Testis (tissue), 3 donors: ENCODE results near the gene PLSCR4. TPM values are rescaled to one million over a fixed set of nuclear protein-coding genes. Genes with fewer than 3 reads are reported as not detected.

Experiments
- DNase-seq: peaks from one replicate; pipeline ENCODE4 v3.0.0-alpha.2; 2019
- H3K27ac ChIP-seq, 2 donors: fragments of 200-600 bp; sonication (generic); one replicate each; pipeline ENCODE4 v1.5.1; 2019
- H3K27me3 ChIP-seq: fragments of 200-600 bp; sonication (generic); one replicate; pipeline ENCODE4 v1.5.1; 2019
- H3K36me3 ChIP-seq: fragments of 200-600 bp; sonication (generic); one replicate; pipeline ENCODE4 v1.5.1; 2017; ENCODE audit warnings: low read depth; ENCODE audit errors: missing control alignments
- H3K4me1 ChIP-seq: fragments of 200-600 bp; sonication (generic); one replicate; pipeline ENCODE4 v1.5.1; 2019
- H3K4me3 ChIP-seq, 2 donors: fragments of 200-600 bp; sonication (generic); one replicate each; pipeline ENCODE4 v1.5.1; 2017 to 2019
- H3K9me3 ChIP-seq: fragments of 200-600 bp; sonication (generic); one replicate; pipeline ENCODE4 v1.5.1; 2017
- POLR2A ChIP-seq: fragments of 450-650 bp; IDR thresholded peaks from one replicate; pipeline ENCODE4 v1.6.1; 2017; ENCODE audit warnings: antibody characterized with exemption, mild to moderate bottlenecking, moderate library complexity
- WGBS, 2 donors: methylation state at CpG; one replicate each; pipeline ENCODE4 v1.1.5; 2018; 5-methylcytosine and 5-hydroxymethylcytosine counted together
- intact Hi-C: fragments of 100-400 bp; cut with DNase I; formaldehyde crosslinking; loops from one replicate; pipeline ENCODE4 v1.15.1; 2023; ENCODE audit warnings: low total_unique reads
- polyA plus RNA-seq: library from polyadenylated mRNA; stranded (reverse); fragments of 350-450 nt; fragmentation: Illumina TruSeq; extraction: RNeasy Lipid Tissue Mini Kit (QIAGEN cat#74804); gene quantifications from one replicate; pipeline ENCODE4 v1.2.3, GENCODE V29; 2014; ENCODE audit warnings: low read depth, low replicate concordance; ENCODE audit not compliant: insufficient read depth
- total RNA-seq, 2 donors: library from RNA; depleted of rRNA; stranded (reverse); fragments of >200 nt; gene quantifications; one replicate each; pipeline ENCODE4 v1.2.3, GENCODE V29; 2016
- TF ChIP-seq, protein P1 (sequence below), 3 experiments: fragments of 450-650 bp in 2 of 3; fragments of 200-600 bp in 1 of 3; sonication (generic) in 1 of 3; IDR thresholded peaks; one replicate each; pipeline ENCODE4 v1.5.1; 2016 to 2019; ENCODE audit warnings: antibody characterized with exemption in 3 of 3, mild to moderate bottlenecking in 2 of 3, moderate library complexity in 1 of 3

PLSCR4 gene
- total and polyA plus RNA-seq, 3 donors from 2014 or later, result 42.5 to 96.3 (median 89.1) TPM

- no peaks in the 10 kb centered on the region for H3K9me3 ChIP-seq
- H3K4me3 ChIP-seq, result no peak overlapping the region
- no peak for DNase-seq
- no peaks in the 10 kb centered on the region for H3K4me1 ChIP-seq
- no peaks in the 10 kb centered on the region for H3K27me3 ChIP-seq
- intact Hi-C loops, result loop anchor here (10.0 kb wide), 1 partner anchor 110 kb away; no protein-coding TSS in a partner anchor
- no peak overlapping the region for H3K27ac ChIP-seq
- 97 to 98% methylated on average over 2 of the region's 2 CpGs for WGBS, 2 donors
- TF ChIP-seq, protein P1, sequence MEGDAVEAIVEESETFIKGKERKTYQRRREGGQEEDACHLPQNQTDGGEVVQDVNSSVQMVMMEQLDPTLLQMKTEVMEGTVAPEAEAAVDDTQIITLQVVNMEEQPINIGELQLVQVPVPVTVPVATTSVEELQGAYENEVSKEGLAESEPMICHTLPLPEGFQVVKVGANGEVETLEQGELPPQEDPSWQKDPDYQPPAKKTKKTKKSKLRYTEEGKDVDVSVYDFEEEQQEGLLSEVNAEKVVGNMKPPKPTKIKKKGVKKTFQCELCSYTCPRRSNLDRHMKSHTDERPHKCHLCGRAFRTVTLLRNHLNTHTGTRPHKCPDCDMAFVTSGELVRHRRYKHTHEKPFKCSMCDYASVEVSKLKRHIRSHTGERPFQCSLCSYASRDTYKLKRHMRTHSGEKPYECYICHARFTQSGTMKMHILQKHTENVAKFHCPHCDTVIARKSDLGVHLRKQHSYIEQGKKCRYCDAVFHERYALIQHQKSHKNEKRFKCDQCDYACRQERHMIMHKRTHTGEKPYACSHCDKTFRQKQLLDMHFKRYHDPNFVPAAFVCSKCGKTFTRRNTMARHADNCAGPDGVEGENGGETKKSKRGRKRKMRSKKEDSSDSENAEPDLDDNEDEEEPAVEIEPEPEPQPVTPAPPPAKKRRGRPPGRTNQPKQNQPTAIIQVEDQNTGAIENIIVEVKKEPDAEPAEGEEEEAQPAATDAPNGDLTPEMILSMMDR (IDR thresholded peaks at IDR 0.05), result no peak
- no peak for TF ChIP-seq POLR2A
- H3K36me3 ChIP-seq, result no peaks in the 10 kb centered on the region
Observed at GRCh38 chr3:146214493-146214892, 36.4 kb downstream of the PLSCR4 start.

GRCh38 chr3:146209371-146209770 lies 41.5 kb downstream of the PLSCR4 start:
- TF ChIP-seq, protein P1 (IDR thresholded peaks at IDR 0.05), result no peak
- TF ChIP-seq POLR2A, result no peak
- Histone ChIP-seq H3K4me1 (no peaks in the 10 kb centered on the region), H3K27me3 (no peaks in the 10 kb centered on the region), H3K27ac (no peak overlapping the region), H3K9me3 (no peaks in the 10 kb centered on the region), H3K36me3 (no peaks in the 10 kb centered on the region), H3K4me3 (no peak overlapping the region)
- intact Hi-C loops, result no loop called here
- no peak for DNase-seq

- intact Hi-C loops, result no loop called here
- no peak for DNase-seq
- H3K36me3 ChIP-seq, result no peaks in the 10 kb centered on the region
- H3K9me3 ChIP-seq, result no peaks in the 10 kb centered on the region
- H3K4me3 ChIP-seq, result no peak overlapping the region
- TF ChIP-seq, protein P1 (IDR thresholded peaks at IDR 0.05), result no peak
- no peak for TF ChIP-seq POLR2A
- H3K27ac ChIP-seq, result no peak overlapping the region
- H3K27me3 ChIP-seq, result no peaks in the 10 kb centered on the region
- no peaks in the 10 kb centered on the region for H3K4me1 ChIP-seq
Observed at GRCh38 chr3:146203776-146204175, 47.1 kb downstream of the PLSCR4 start.

GRCh38 chr3:146200461-146201220 lies 50.3 kb downstream of the PLSCR4 start:
- WGBS, 2 donors, result 78 to 87% methylated on average over 2 of the region's 2 CpGs
- TF ChIP-seq, protein P1 (IDR thresholded peaks at IDR 0.05), result no peak
- no peak for TF ChIP-seq POLR2A
- DNase-seq, result no peak
- Histone ChIP-seq H3K36me3 (no peaks in the 10 kb centered on the region), H3K4me3 (no peak overlapping the region), H3K27ac (no peak overlapping the region), H3K4me1 (no peaks in the 10 kb centered on the region), H3K9me3 (no peaks in the 10 kb centered on the region), H3K27me3 (no peaks in the 10 kb centered on the region)
- intact Hi-C loops, result no loop called here

- intact Hi-C loops, result no loop called here
- Histone ChIP-seq H3K4me3 (no peak overlapping the region), H3K36me3 (no peaks in the 10 kb centered on the region), H3K27me3 (no peaks in the 10 kb centered on the region), H3K4me1 (no peaks in the 10 kb centered on the region), H3K9me3 (no peaks in the 10 kb centered on the region), H3K27ac (no peak overlapping the region)
- TF ChIP-seq, protein P1 (IDR thresholded peaks at IDR 0.05), result no peak
- TF ChIP-seq POLR2A, result no peak
- DNase-seq, result no peak
- WGBS, 2 donors, result 91 to 92% methylated on average over 5 of the region's 5 CpGs
Observed at GRCh38 chr3:146199762-146200161, 51.1 kb downstream of the PLSCR4 start.
